ENCODE results near the gene TTC28.

The TTC28 gene

GRCh38 chr22:28115426-28115825, 564.2 kb downstream of the TTC28 start:
- Mint-ChIP-seq H3K9me3 (no peaks in the 10 kb centered on the region), H3K4me3 (no peak overlapping the region), H3K27me3 (no peaks in the 10 kb centered on the region), H3K36me3 (ENCODE audit: low read depth) (no peaks in the 10 kb centered on the region), H3K4me1 (no peaks in the 10 kb centered on the region), H3K27ac (no peak overlapping the region)
- no peak for ATAC-seq
- no peak for DNase-seq

GRCh38 chr22:28112548-28113043, 567.0 kb downstream of the TTC28 start:
- no peaks in the 10 kb centered on the region for H3K36me3 Mint-ChIP-seq (ENCODE audit: low read depth)
- DNase-seq, result no peak
- no peak overlapping the region for H3K4me3 Mint-ChIP-seq
- no peak overlapping the region for H3K27ac Mint-ChIP-seq
- H3K4me1 Mint-ChIP-seq, result no peaks in the 10 kb centered on the region
- H3K9me3 Mint-ChIP-seq, result no peaks in the 10 kb centered on the region
- no peaks in the 10 kb centered on the region for H3K27me3 Mint-ChIP-seq
- ATAC-seq, result peak; percentile 28

DNA sequence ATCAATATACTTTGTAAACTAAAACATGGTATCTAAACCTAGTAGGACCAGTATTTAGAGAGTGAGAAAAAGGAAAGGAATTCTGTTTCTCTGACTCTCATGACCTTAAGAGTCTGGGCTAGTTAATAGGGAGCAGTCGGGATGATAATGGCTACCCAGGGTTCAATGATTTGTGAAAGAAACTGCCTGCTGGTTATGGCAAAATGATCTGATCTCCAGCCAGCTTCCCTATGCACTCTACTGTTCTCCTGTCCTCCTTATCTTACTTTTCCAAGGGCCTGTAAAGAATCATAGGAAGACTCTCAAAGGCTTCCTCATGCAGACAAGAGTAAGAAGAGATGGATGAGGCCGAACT, 567.5 kb downstream of the TTC28 start:
- no peak overlapping the region for H3K27ac Mint-ChIP-seq
- no peak for DNase-seq
- no peaks in the 10 kb centered on the region for H3K36me3 Mint-ChIP-seq (ENCODE audit: low read depth)
- ATAC-seq, result no peak
- no peaks in the 10 kb centered on the region for H3K27me3 Mint-ChIP-seq
- H3K4me1 Mint-ChIP-seq, result no peaks in the 10 kb centered on the region
- no peak overlapping the region for H3K4me3 Mint-ChIP-seq
- H3K9me3 Mint-ChIP-seq, result no peaks in the 10 kb centered on the region

DNA sequence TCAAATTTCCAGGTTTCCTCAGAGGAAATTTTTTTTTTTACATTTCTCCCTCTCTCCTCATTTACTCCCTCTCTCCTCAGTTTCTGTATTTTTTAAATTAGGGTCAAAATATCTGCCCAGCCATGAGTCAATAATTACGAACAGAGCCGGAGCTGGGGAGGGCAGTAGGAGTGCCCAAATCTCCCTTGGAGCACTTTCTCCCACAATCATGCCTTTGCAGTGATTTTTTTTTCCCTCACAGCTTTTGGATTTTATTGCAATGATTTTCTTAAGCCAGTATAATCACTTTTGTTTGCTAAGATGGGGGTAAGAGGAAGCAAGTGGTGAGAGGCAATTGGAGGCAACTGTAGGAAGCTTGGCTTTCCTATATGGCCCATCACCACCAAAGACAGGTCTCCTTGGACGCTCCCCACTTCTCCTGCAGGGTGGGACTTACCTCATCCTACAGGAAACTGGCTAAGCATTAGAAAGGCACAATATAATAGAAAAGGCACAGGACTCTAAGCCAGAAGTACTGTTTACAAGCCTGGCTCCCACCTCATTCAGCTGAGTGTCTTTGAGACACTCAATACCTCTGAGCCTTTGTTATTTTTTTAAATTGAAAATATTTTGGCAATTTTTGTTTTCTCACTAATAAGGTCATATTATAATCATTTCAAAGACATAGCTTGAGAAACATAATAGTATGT, 568.0 kb downstream of the TTC28 start:
- no peak overlapping the region for H3K27ac Mint-ChIP-seq
- H3K36me3 Mint-ChIP-seq (ENCODE audit: low read depth), result no peaks in the 10 kb centered on the region
- DNase-seq (no peak), ATAC-seq (no peak)
- H3K4me1 Mint-ChIP-seq, result no peaks in the 10 kb centered on the region
- no peaks in the 10 kb centered on the region for H3K27me3 Mint-ChIP-seq
- no peaks in the 10 kb centered on the region for H3K9me3 Mint-ChIP-seq
- no peak overlapping the region for H3K4me3 Mint-ChIP-seq

GRCh38 chr22:28108851-28109250, 570.8 kb downstream of the TTC28 start:
- Mint-ChIP-seq H3K9me3 (no peaks in the 10 kb centered on the region), H3K27ac (no peak overlapping the region), H3K4me3 (no peak overlapping the region), H3K36me3 (ENCODE audit: low read depth) (no peaks in the 10 kb centered on the region), H3K4me1 (no peaks in the 10 kb centered on the region), H3K27me3 (no peaks in the 10 kb centered on the region)
- ATAC-seq (no peak), DNase-seq (no peak)

DNA sequence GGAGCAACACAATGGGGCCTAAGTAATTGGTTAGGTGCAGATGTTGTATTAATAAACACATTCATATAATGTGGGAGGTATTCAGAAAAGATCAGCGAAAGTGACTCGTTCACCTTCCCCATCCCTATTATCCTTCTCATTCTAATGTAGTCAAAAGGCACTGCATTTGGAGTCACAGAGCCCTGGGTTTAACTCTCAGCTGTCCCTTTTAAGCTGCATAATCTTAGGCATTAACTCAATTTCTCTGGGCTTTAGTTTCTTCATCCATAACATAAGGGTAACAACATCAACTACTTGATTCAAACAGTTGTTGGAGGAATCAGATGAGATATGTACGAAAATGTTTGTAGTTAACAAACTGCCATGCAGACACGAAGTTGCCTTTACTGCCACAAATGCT, 573.0 kb downstream of the TTC28 start:
- Mint-ChIP-seq H3K4me3 (no peak overlapping the region), H3K9me3 (no peaks in the 10 kb centered on the region), H3K27me3 (no peaks in the 10 kb centered on the region), H3K36me3 (ENCODE audit: low read depth) (no peaks in the 10 kb centered on the region), H3K27ac (no peak overlapping the region), H3K4me1 (no peaks in the 10 kb centered on the region)
- ATAC-seq (no peak), DNase-seq (no peak)

DNA sequence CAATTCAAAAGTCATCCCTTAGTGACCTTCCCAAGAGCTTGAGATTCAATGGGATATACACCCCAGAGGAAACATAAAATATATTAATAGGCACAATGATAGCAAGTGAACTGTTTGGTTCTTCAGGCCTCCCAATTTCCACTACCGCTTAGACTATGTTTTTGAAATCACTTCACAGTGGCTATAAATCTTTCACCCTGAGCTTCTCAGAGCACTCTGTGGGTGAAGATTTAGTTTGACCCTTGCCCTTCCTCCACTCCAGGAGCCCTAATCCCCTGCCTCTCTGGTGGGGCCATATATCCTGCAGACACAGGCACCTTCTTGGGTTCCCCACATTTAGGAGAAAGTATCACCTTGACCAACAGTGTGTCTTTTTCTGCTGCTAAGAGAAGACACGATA, 573.7 kb downstream of the TTC28 start:
- DNase-seq (no peak), ATAC-seq (no peak)
- H3K36me3 Mint-ChIP-seq (ENCODE audit: low read depth), result no peaks in the 10 kb centered on the region
- no peaks in the 10 kb centered on the region for H3K9me3 Mint-ChIP-seq
- H3K4me3 Mint-ChIP-seq, result no peak overlapping the region
- H3K27ac Mint-ChIP-seq, result no peak overlapping the region
- H3K27me3 Mint-ChIP-seq, result no peaks in the 10 kb centered on the region
- H3K4me1 Mint-ChIP-seq, result no peaks in the 10 kb centered on the region

- no peaks in the 10 kb centered on the region for H3K27me3 Mint-ChIP-seq
Measured at GRCh38 chr22:28105413-28105812, 574.2 kb downstream of the TTC28 start.

DNA sequence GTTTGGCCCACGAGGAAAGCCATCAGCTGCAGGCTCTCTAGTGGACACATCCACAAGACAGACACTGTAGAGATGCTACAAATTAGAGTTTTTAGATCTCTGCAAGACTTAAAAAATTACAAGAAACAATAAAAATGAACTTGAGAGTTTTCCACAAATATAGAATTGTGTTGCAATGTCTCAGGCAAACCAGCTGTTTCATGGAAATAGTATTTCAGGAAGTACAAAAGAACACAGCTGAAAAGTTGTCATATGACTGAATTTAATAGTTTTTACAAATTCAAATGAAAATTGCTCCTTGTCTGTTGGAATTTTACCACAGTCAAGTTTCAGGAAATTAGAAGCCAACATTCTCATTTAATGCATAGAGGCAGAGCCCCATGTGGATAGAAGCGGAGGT, 576.0 kb downstream of the TTC28 start:
- Mint-ChIP-seq H3K4me3 (no peak overlapping the region), H3K9me3 (no peaks in the 10 kb centered on the region), H3K4me1 (no peaks in the 10 kb centered on the region), H3K27ac (no peak overlapping the region), H3K27me3 (no peaks in the 10 kb centered on the region), H3K36me3 (ENCODE audit: low read depth) (no peaks in the 10 kb centered on the region)
- ATAC-seq (no peak), DNase-seq (no peak)

More at GRCh38 chr22:28105413-28105812, 574.2 kb downstream of the TTC28 start:
- no peaks in the 10 kb centered on the region for H3K36me3 Mint-ChIP-seq (ENCODE audit: low read depth)
- DNase-seq (no peak), ATAC-seq (no peak)
- no peaks in the 10 kb centered on the region for H3K4me1 Mint-ChIP-seq
- H3K27ac Mint-ChIP-seq, result no peak overlapping the region
- no peaks in the 10 kb centered on the region for H3K9me3 Mint-ChIP-seq
- no peak overlapping the region for H3K4me3 Mint-ChIP-seq

GRCh38 chr22:28102151-28102812, 577.4 kb downstream of the TTC28 start:
- H3K4me3 Mint-ChIP-seq, result no peak overlapping the region
- no peaks in the 10 kb centered on the region for H3K36me3 Mint-ChIP-seq (ENCODE audit: low read depth)
- DNase-seq (no peak), ATAC-seq (no peak)
- no peaks in the 10 kb centered on the region for H3K27me3 Mint-ChIP-seq
- no peak overlapping the region for H3K27ac Mint-ChIP-seq
- H3K4me1 Mint-ChIP-seq, result no peaks in the 10 kb centered on the region
- no peaks in the 10 kb centered on the region for H3K9me3 Mint-ChIP-seq

GRCh38 chr22:28097627-28098026, 582.0 kb downstream of the TTC28 start:
- Mint-ChIP-seq H3K27me3 (no peaks in the 10 kb centered on the region), H3K36me3 (ENCODE audit: low read depth) (no peaks in the 10 kb centered on the region), H3K4me3 (no peak overlapping the region), H3K4me1 (no peaks in the 10 kb centered on the region), H3K9me3 (no peaks in the 10 kb centered on the region), H3K27ac (no peak overlapping the region)
- ATAC-seq (no peak), DNase-seq (no peak)

DNA sequence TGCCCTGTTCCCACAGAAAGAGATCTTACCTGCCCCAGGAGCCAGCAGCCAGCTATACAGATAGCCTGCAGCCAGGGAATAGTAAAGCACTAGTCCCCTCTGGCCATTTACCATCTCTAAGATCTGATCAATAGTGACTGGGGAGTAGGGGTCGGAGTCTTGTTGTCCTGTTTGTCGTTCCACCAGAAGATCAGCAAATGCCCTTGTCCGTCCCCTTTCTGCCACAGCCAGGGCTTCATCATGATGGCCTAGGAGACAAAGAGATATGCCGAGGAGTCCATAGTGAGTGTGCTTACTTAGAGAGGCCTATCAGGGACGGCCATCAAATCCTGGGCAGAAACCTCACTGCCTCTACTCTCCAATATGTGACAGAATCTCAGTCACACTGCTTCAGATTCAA, 583.5 kb downstream of the TTC28 start:
- ATAC-seq, result no peak
- Mint-ChIP-seq H3K9me3 (no peaks in the 10 kb centered on the region), H3K4me1 (no peaks in the 10 kb centered on the region), H3K27me3 (no peaks in the 10 kb centered on the region), H3K4me3 (no peak overlapping the region), H3K27ac (no peak overlapping the region), H3K36me3 (ENCODE audit: low read depth) (no peaks in the 10 kb centered on the region)
- DNase-seq, result no peak

GRCh38 chr22:28095316-28096095, 584.1 kb downstream of the TTC28 start:
- no peak overlapping the region for H3K27ac Mint-ChIP-seq
- H3K4me1 Mint-ChIP-seq, result no peaks in the 10 kb centered on the region
- H3K4me3 Mint-ChIP-seq, result no peak overlapping the region
- H3K27me3 Mint-ChIP-seq, result no peaks in the 10 kb centered on the region
- H3K36me3 Mint-ChIP-seq (ENCODE audit: low read depth), result no peaks in the 10 kb centered on the region
- no peaks in the 10 kb centered on the region for H3K9me3 Mint-ChIP-seq
- no peak for DNase-seq
- ATAC-seq, result no peak

DNA sequence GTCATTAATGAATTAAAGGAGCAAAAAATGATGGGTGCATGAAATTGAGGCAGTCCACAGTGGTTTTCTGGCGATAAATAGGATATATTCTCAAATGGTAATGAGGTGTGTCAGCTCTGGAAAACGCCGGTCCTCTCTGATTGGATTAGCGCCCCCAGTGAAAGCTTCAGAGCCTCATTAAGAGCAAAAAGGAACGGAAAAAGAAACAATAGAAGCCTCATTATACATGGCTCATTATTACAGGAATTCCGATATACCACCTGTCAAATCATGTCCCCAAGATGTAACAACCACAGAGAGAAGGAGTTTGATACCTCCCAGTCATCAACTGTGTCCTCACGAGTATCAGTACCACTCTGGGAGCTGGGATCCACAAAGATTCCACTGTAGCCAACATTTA, 584.9 kb downstream of the TTC28 start:
- Mint-ChIP-seq H3K36me3 (ENCODE audit: low read depth) (no peaks in the 10 kb centered on the region), H3K27ac (no peak overlapping the region), H3K9me3 (no peaks in the 10 kb centered on the region), H3K4me1 (no peaks in the 10 kb centered on the region), H3K27me3 (no peaks in the 10 kb centered on the region), H3K4me3 (no peak overlapping the region)
- ATAC-seq, result no peak
- no peak for DNase-seq

- Mint-ChIP-seq H3K4me1 (no peaks in the 10 kb centered on the region), H3K27ac (no peak overlapping the region), H3K27me3 (no peaks in the 10 kb centered on the region), H3K4me3 (no peak overlapping the region), H3K9me3 (no peaks in the 10 kb centered on the region), H3K36me3 (ENCODE audit: low read depth) (no peaks in the 10 kb centered on the region)
- DNase-seq (no peak), ATAC-seq (no peak)
Measured at GRCh38 chr22:28093711-28094110, 585.9 kb downstream of the TTC28 start.
